ENCODE data around the gene ZNF319.

ZNF319 gene

DNA sequence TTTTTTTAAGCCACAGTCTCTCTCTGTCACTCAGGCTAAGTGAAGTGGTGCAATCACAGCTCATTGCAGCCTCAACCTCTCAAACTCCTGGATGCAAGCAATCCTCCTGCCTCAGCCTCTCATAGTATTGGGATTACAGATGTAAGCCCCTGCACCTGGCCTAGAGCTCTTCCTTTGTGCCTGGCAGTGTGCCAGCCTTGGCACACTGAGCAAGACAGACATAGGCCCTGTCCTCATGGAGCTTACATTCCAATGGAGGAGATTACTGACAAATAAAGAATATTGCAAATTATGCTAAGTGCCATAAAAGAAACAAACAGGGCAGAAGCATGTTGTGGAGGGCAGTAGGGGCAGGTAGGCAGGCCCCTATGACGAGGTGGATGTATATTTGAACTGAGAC is 28.6 kb downstream of the ZNF319 start:
- no peak for DNase-seq

- no peak for DNase-seq
Measured at GRCh38 chr16:57970970-57971369, 29.5 kb downstream of the ZNF319 start, which contains the start of gene CNGB1. Gene CNGB1 (minus strand): TSS chr16:57971128. CDS start chr16:57967286, 3,842 bp downstream.

DNA sequence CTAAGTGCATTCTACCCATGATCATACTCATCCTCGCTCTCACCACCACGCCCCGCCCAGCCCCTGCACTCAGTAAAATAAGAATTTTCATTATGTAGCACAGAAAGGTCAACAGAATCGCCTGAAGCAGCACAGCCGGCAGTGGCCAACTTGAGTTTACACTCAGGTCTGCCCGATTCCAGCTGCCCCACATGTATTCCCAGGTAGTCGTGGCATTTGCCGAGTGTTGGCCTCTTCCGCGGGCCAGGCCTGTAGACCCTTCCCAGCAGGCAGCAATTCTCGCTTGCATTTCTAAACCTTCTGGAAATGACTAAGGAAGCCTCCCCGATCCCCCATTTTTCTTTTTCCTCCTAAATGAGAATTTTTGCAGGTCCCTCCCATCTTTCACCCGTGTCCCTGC is 30.2 kb downstream of the ZNF319 start:
- no peak for DNase-seq

DNA sequence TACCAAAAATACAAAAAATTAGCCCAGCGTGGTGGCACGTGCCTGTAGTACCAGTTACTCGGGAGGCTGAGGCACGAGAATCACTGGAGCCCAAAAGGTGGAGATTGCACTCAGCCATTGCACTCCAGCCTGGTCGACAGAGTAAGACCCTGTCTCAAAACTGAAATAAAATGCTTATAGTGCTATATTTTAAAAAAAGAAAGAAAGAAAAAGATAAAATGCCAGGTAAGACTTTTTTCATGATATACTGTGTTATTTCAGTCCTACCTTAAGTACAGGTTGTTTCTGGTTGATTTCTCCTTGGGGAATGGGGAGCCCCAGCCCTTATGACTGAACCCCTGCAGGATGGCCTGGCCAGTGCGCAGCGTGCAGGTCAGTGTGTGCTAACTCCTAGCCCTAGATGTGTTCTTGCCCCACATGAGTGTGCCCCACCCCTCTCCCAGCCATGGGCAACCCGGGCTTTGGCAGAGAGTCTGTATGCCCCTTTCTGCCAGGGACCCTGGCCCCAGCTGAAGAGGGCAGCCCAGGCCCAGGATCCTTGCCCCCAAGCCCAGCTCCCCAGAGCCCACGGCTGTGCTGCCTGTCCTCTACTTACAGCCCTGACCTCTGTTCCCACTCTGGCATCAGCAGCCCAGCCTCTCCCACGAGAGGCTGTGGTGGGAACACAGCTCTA is 30.9 kb downstream of the ZNF319 start:
- DNase-seq = no peak

- DNase-seq = no peak
Measured at GRCh38 chr16:57967916-57968315, 32.6 kb downstream of the ZNF319 start.

GRCh38 chr16:57966986-57967385 is 33.5 kb downstream of the ZNF319 start:
- DNase-seq = no peak

- DNase-seq = peak; percentile 4
Measured at GRCh38 chr16:57966204-57966771, 34.2 kb downstream of the ZNF319 start.

GRCh38 chr16:57964157-57964700 is 36.2 kb downstream of the ZNF319 start:
- no peak for DNase-seq

DNA sequence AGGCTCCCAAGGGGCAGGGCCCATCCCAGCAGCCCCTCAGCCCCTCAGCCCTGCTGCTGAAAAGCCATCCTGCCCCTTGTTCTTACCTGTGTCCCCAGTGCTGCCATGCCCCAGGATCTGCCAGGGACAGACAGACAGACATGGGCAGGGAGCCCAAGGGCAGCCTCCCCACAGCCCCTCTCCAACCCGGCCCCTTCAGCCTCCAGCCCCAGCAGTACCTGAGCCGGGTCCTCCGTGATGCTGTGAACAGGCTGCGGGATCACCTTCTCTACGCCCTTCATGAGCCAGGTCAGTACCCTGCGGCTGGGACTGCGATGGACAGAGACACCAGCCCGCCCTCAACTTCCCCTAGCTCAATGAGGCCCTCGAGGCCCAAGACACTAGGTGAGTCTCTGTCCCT is 37.7 kb downstream of the ZNF319 start:
- no peak for DNase-seq

DNA sequence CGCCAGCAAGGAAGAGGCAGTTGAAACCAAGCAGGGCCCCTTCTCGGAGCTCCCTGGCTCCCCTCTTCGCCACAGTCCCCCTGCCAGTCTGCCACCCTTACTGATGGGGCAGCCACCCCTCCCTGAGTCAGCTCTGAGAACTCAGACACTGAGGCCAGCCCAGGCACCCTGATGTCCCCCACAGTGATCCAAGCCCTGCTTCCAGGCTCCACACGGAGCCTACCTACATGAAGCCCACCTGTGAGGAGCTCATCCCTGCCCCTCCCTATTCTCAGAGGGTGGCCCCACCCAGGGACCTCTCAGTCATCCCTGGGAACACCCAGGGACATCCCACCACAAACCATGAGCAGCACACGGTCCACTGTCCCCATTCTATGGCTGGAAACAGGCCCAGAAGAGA is 38.4 kb downstream of the ZNF319 start:
- no peak for DNase-seq

GRCh38 chr16:57961538-57961937 is 38.9 kb downstream of the ZNF319 start:
- no peak for DNase-seq

GRCh38 chr16:57960826-57961472 is 39.5 kb downstream of the ZNF319 start:
- no peak for DNase-seq

DNA sequence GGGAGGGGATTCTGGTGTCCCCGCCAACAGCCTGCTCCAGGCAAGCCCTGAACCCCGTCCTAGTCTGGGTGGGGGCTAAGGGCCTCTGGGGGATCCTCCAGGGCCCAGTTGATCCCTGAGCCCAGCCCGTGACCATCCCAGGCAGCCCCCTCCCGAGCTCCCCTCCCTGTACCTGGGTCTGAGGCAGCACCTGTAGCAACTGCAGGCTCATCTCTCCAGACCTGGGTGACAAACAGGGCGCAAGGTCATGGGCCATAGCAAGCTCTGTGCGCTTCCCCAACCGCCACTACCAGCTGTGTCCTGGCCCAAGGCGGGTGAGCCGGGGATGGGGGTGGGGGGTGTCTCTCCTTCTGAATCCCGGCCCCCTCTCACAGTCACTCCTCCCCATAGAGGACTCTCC is 40.2 kb downstream of the ZNF319 start:
- DNase-seq = no peak

GRCh38 chr16:57959804-57960203 is 40.7 kb downstream of the ZNF319 start:
- DNase-seq = no peak

GRCh38 chr16:57959121-57959520 is 41.4 kb downstream of the ZNF319 start:
- DNase-seq = no peak

GRCh38 chr16:57958544-57958943 is 41.9 kb downstream of the ZNF319 start:
- no peak for DNase-seq

DNA sequence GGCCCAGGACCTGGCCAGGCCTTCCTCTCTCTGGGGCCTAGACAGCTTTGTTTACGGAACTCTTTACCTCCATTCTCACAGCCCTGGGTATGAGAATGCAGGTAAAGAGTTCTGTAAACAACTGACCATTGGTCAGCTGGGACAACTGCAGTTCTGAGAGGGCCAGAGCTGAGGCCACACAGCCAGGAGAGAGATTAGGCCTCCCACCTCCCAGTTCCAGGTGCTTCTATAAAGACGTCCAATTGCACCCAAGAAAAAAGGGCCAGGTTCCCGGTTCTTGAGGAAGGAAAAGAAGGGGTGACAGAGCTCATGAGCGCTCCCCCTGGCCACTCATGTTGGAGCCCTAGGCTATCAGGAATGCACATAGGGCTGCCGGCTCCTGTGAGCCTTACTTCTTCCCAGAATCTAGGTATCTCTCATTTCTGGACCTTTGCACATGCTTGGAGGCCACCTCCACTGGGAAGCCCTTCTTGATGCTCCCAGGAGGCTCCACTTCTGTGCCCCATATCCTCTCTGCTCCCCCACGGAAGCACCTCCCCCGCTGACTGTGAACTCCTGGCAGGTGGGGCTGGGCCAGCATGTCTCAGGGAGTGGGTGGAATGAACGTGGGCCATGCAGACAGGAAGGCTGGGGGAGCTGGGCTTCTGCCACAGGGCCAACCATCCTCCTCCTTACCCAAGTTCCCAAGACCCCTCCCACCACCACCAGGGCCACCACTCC is 42.6 kb downstream of the ZNF319 start:
- no peak for DNase-seq

- no peak for DNase-seq
Measured at GRCh38 chr16:57956924-57957672, 43.4 kb downstream of the ZNF319 start.

- no peak for DNase-seq
Measured at GRCh38 chr16:57956270-57956808, 44.1 kb downstream of the ZNF319 start.

GRCh38 chr16:57955572-57956188 is 44.8 kb downstream of the ZNF319 start:
- no peak for DNase-seq

DNA sequence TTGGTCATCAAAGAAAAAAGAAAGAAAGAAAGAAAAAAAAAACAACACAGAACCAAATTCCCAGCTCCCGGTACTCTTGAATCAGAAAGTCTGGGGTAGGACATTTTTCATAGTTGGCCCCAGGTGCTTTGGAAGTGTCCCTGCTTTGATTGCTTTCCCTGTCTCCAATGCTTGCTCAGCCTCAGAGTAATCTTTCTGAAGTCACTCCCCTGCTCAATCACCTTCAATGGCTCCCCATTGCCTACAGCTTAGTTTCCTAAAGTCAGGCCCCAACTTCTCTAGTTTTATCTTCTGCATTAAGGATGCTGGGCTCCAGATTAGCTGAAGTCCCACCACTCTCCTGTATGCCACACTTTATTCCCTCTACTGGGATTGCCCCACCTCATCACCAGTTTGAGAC is 46.6 kb downstream of the ZNF319 start:
- no peak for DNase-seq

DNA sequence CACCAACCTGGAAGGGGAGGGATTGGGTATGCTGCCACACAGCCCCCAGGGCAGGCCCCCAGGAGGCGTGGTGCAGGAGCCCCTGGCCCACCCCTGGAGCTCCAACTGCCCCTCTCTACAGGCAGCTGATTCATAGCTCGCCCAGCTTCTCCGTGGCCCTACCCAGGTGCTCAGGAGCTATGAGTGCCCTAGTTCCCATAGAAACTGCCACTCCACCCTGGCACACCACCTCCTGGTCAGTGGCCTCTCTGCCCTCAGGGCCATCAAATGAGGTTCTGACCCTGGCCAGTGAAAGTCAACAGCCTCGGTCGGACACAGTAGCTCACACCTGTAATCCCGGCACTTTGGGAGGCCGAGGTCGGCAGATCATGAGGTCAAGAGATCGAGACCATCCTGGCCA is 47.6 kb downstream of the ZNF319 start:
- no peak for DNase-seq

All from NCI-H226 (cell line).